Stomach (tissue), 19 donors: Measurements from ENCODE around the gene RRH. TPM values are rescaled to one million over a fixed set of nuclear protein-coding genes. Genes with fewer than 3 reads are reported as not detected.
"Not testable (repeated sequence)": the region's sequence is repeated elsewhere in the genome, so short reads cannot be mapped to it uniquely, and the experiment has no call there.

Experiments
- DNase-seq, 2 donors: peaks; one replicate each; pipeline versions ENCODE4 v3.0.0 to v3.0.0-alpha.2; 2013 to 2019
- H3K27ac ChIP-seq, 5 donors: fragments of 200-600 bp in 4 of 5; sonication (generic) in 4 of 5; one replicate each; pipeline ENCODE4 v1.5.1; 2013 to 2019; ENCODE audit warnings: mild to moderate bottlenecking in 1 of 5, moderate library complexity in 1 of 5
- H3K27me3 ChIP-seq, 3 donors: fragments of 200-600 bp; sonication (generic); one replicate each; pipeline ENCODE4 v1.5.1; 2017 to 2019; ENCODE audit warnings: mixed run types in 1 of 3
- H3K36me3 ChIP-seq, 4 donors: fragments of 200-600 bp; sonication (generic); 1 replicate in 3 of 4; 2 replicates in 1 of 4; pipeline ENCODE4 v1.5.1; 2016 to 2019
- H3K4me1 ChIP-seq, 4 donors: fragments of 200-600 bp; sonication (generic); one replicate each; pipeline ENCODE4 v1.5.1; 2016 to 2019
- H3K4me3 ChIP-seq, 4 donors: fragments of 200-600 bp; sonication (generic) in 3 of 4; one replicate each; pipeline ENCODE4 v1.5.1; 2016 to 2019; ENCODE audit warnings: mild to moderate bottlenecking in 1 of 4
- H3K9me3 ChIP-seq, 4 donors: fragments of 200-600 bp; sonication (generic); one replicate each; pipeline ENCODE4 v1.5.1; 2016 to 2019
- CTCF ChIP-seq, 7 experiments: fragments of 450-650 bp in 4 of 7; fragments of 200-600 bp in 3 of 7; sonication (generic) in 3 of 7; IDR thresholded peaks; one replicate each; pipeline ENCODE4 v1.5.1; 2016 to 2019; ENCODE audit warnings: antibody characterized with exemption in 7 of 7, control low read depth in 2 of 7, mild to moderate bottlenecking in 1 of 7
- EP300 ChIP-seq: sonication (generic); formaldehyde crosslinking; IDR thresholded peaks from one replicate; pipeline ENCODE4 v1.6.1; 2017; ENCODE audit warnings: antibody characterized with exemption
- POLR2A ChIP-seq, 4 donors: fragments of 450-650 bp; IDR thresholded peaks; one replicate each; pipeline ENCODE4 v1.6.1; 2016; ENCODE audit warnings: antibody characterized with exemption in 4 of 4, control low read depth in 2 of 4, mild to moderate bottlenecking in 1 of 4, moderate library complexity in 1 of 4
- POLR2AphosphoS5 ChIP-seq, 3 donors: sonication (generic); formaldehyde crosslinking; IDR thresholded peaks; one replicate each; pipeline ENCODE4 v1.6.1; 2016; ENCODE audit warnings: antibody characterized with exemption in 3 of 3
- WGBS, 5 donors: extraction: QIAGEN DNeasy Blood & Tissue Kit in 3 of 5; methylation state at CpG; one replicate each; pipeline versions ENCODE4 v1.1.5 to v1.1.7; 2013 to 2018; 5-methylcytosine and 5-hydroxymethylcytosine counted together
- intact Hi-C: fragments of 100-400 bp; cut with DNase I; formaldehyde crosslinking; loops from one replicate; pipeline ENCODE4 v1.15.1; 2023; ENCODE audit warnings: low total_unique reads
- long read RNA-seq, 10 donors: transcript quantifications; one replicate each; lab custom pipeline, GENCODE V29; 2026
- polyA plus RNA-seq, 3 donors: library from polyadenylated mRNA; stranded (reverse); fragments of 200-250 nt; gene quantifications; one replicate each; pipeline ENCODE4 v1.2.3, GENCODE V29; 2013
- total RNA-seq, 5 donors: library from RNA; depleted of rRNA; stranded (reverse); fragments of >200 nt; gene quantifications; one replicate each; pipeline versions ENCODE4 v1.1.0 to v1.2.3, GENCODE V29; 2014 to 2016
- donor health status: healthy with polysubstance abuse.
- donor health status: Bipolar disorder and iron deficiency.
- donor health status: healthy.

RRH gene
- total RNA-seq (10 to 100 TPM in 1 of 5 donors, not detected in 4; 13.4 TPM), polyA plus RNA-seq (not detected)
- long read RNA-seq, donor 1, result 0 reads
- long read RNA-seq, donor 2, result 0 reads
- long read RNA-seq, donor 3, result 0 reads
- long read RNA-seq, donor 4, result 0 reads
- long read RNA-seq, donor 5, result 0 reads
- long read RNA-seq, donor 6, result 0 reads
- long read RNA-seq, donor 7, result 0 reads
- long read RNA-seq, donor 8, result 0 reads
- long read RNA-seq, donor 9, result 0 reads
- long read RNA-seq, donor 10, result 0 reads

- Histone ChIP-seq H3K36me3 (peaks cover 2 to 44% (median 34%) of the 10 kb centered on the region in 4 donors), H3K4me3 (no peak within 1 kb of the TSS), H3K9me3 (no peaks in the 10 kb centered on the region), H3K27me3 (no peaks in the 10 kb centered on the region), H3K27ac (no peak within 1 kb of the TSS), H3K4me1 (no peaks in the 10 kb centered on the region)
- TF ChIP-seq CTCF (IDR thresholded peaks at IDR 0.05), result no peak
- TF ChIP-seq POLR2A (IDR thresholded peaks at IDR 0.05), result no peak
- no peak for TF ChIP-seq POLR2AphosphoS5 (IDR thresholded peaks at IDR 0.05)
- no peak for TF ChIP-seq EP300
- WGBS, 5 donors, result 93 to 100% (median 96%) methylated on average over 2 of the region's 2 CpGs
- intact Hi-C loops, result loop anchor here (5.0 kb wide), 1 partner anchor 395 kb away; the partner anchor contains the start of gene SEC24B
- DNase-seq, result no peak
These were observed at the start of gene RRH for GRCh38 chr4:109827672-109828071. Gene RRH, plus strand, starts transcription at chr4:109827972. Its CDS starts 56 bp downstream, at chr4:109828028.

DNA sequence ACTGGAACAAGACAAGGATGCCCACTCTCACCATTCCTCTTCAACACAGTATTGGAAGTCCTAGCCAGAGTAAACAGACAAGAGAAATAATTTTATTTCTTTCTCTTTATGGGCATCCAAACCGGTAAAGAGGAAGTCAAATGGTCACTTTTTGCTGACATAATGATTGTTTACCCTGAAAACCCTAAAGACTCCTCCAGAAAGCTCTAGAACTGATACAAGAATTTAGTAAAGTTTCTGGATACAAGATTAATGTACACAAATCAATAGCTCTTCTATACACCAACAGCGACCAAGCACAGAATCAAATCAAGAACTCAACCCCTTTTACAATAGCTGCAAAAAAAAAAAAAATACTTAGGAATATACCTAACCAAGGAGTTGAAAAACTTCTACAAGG is 45.7 kb upstream of the RRH start:
- H3K4me3 ChIP-seq, H3K9me3 ChIP-seq, DNase-seq, H3K4me1 ChIP-seq, intact Hi-C loops, H3K27me3 ChIP-seq, H3K36me3 ChIP-seq, H3K27ac ChIP-seq: not testable (repeated sequence)
- WGBS, 5 donors, result 79 to 86% (median 83%) methylated on average over 2 of the region's 2 CpGs

GRCh38 chr4:109786846-109787245 is 40.9 kb upstream of the RRH start:
- intact Hi-C loops, result no loop called here
- 84 to 94% (median 88%) methylated on average over 1 of the region's 1 CpG for WGBS, 5 donors
- DNase-seq, result no peak
- H3K27me3 ChIP-seq, result no peaks in the 10 kb centered on the region
- no peaks in the 10 kb centered on the region for H3K4me1 ChIP-seq
- H3K4me3 ChIP-seq, result no peak overlapping the region
- no peak overlapping the region for H3K27ac ChIP-seq
- no peak for TF ChIP-seq EP300
- TF ChIP-seq POLR2AphosphoS5 (IDR thresholded peaks at IDR 0.05), result no peak
- TF ChIP-seq POLR2A (IDR thresholded peaks at IDR 0.05), result no peak
- TF ChIP-seq CTCF (IDR thresholded peaks at IDR 0.05), result no peak
- H3K36me3 ChIP-seq, result no peaks in the 10 kb centered on the region
- no peaks in the 10 kb centered on the region for H3K9me3 ChIP-seq

DNA sequence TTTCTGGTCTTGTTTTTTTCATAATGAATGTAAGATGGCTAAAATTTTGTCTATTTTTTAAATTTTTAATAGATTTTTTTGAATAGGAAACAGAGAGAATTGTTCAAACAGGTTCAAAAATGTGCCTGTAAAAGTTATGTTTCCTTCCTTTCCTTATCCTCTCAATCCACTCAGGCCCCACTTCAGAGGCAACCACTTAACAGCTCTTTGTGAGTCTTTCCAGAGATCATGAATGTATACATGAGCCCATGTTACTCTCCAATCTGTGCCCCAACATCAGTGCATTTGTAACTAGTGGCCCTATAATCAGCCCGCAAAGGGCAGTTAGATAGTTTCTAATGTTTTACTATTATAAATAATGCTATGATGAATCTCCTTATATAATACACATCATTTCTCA is 40.0 kb upstream of the RRH start:
- 65 to 95% (median 86%) methylated on average over 1 of the region's 1 CpG for WGBS, 5 donors
- DNase-seq, result no peak
- Histone ChIP-seq H3K27ac (no peak overlapping the region), H3K4me3 (no peak overlapping the region), H3K36me3 (no peaks in the 10 kb centered on the region), H3K4me1 (no peaks in the 10 kb centered on the region), H3K9me3 (no peaks in the 10 kb centered on the region), H3K27me3 (no peaks in the 10 kb centered on the region)
- intact Hi-C loops, result no loop called here
- TF ChIP-seq POLR2AphosphoS5 (IDR thresholded peaks at IDR 0.05) (no peak), CTCF (IDR thresholded peaks at IDR 0.05) (no peak), EP300 (no peak), POLR2A (IDR thresholded peaks at IDR 0.05) (no peak)

GRCh38 chr4:109795059-109795458 is 32.7 kb upstream of the RRH start:
- 83 to 95% (median 91%) methylated on average over 6 of the region's 6 CpGs for WGBS, 5 donors
- peaks cover 0 to 30% (median 13%) of the 10 kb centered on the region in 4 donors for H3K9me3 ChIP-seq
- H3K4me1 ChIP-seq, result no peaks in the 10 kb centered on the region
- no peaks in the 10 kb centered on the region for H3K27me3 ChIP-seq
- no peaks in the 10 kb centered on the region for H3K36me3 ChIP-seq
- H3K27ac ChIP-seq, result no peak overlapping the region
- TF ChIP-seq CTCF (IDR thresholded peaks at IDR 0.05) (no peak), POLR2AphosphoS5 (IDR thresholded peaks at IDR 0.05) (no peak), EP300 (no peak), POLR2A (IDR thresholded peaks at IDR 0.05) (no peak)
- no peak overlapping the region for H3K4me3 ChIP-seq
- intact Hi-C loops, result no loop called here
- DNase-seq, result no peak
